ENCODE data around the gene NOXA1.

DNA sequence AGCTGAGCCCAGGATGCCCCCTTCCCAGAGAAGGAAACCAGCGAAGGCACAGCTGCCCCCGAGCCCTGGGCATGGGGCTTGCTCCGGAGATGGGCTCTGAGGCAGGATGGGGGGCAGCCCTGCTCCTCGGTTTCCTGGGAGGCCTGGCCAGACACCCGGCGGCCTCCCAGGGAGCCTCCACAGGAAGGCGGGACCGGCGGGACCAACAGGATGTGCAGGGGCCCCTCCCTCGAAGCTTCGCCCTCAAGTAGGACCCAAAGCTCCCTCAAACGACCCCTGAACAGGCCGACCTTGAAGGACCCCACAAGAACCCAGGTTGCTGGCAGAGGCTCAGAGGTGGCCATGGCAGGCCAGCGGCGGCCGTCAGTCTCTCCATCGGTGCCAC is 11.9 kb upstream of the NOXA1 start:
- TF ChIP-seq POLR2A (IDR thresholded peaks at IDR 0.05) = no peak
- no peak for TF ChIP-seq CTCF (IDR thresholded peaks at IDR 0.05)

Data from testis (tissue), 2 donors.